Gastroesophageal sphincter (tissue), 3 donors: ENCODE data around the gene JAK3.

Experiments
- CTCF ChIP-seq, 4 experiments: fragments of 200-600 bp in 2 of 4; fragments of 450-650 bp in 2 of 4; sonication (generic) in 1 of 4; IDR thresholded peaks; one replicate each; pipeline ENCODE4 v1.5.1; 2017 to 2019; ENCODE audit warnings: antibody characterized with exemption in 4 of 4, mild to moderate bottlenecking in 2 of 4, moderate library complexity in 2 of 4
- POLR2A ChIP-seq, 2 donors: fragments of 450-650 bp; IDR thresholded peaks; one replicate each; pipeline ENCODE4 v1.6.1; 2017; ENCODE audit warnings: antibody characterized with exemption in 2 of 2, mild to moderate bottlenecking in 2 of 2, moderate library complexity in 1 of 2
- POLR2AphosphoS5 ChIP-seq: sonication (generic); formaldehyde crosslinking; IDR thresholded peaks from one replicate; pipeline ENCODE4 v1.6.1; 2017; ENCODE audit warnings: antibody characterized with exemption

DNA sequence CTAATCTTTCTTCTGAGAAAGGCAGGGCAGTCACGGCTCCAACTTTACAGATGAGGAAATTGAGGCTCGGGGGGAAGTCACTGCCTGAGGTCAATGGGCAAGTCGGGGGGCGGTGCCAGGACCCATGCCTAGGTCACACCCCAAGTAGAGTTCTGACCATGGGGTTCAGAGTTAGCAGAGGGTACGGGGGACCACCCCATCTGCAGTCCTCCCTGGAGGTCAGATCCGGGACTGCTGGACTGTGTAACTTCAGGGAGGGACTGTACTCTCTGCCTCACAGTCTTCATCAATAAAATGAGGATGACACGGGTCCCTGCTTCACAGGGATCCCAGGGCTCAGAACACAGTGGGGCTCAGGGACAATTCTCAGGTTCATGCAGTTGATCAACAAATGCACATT lies 31.7 kb upstream of the JAK3 start:
- TF ChIP-seq POLR2AphosphoS5 = no peak
- no peak for TF ChIP-seq CTCF (IDR thresholded peaks at IDR 0.05)
- no peak for TF ChIP-seq POLR2A (IDR thresholded peaks at IDR 0.05)
